ENCODE results near the gene GSX1. TPM values are rescaled to one million over a fixed set of nuclear protein-coding genes. Genes with fewer than 3 reads are reported as not detected.
A peak's percentile ranks its signal among the peaks of the same experiment; 100 is the strongest.
"Not testable (repeated sequence)": the region's sequence is repeated elsewhere in the genome, so short reads cannot be mapped to it uniquely, and the experiment has no call there.

GSX1 gene
- not detected for total RNA-seq

GRCh38 chr13:27792393-27793218 lies at the start of gene GSX1:
Gene GSX1, plus strand, starts transcription at chr13:27792483. Its CDS starts 208 bp downstream, at chr13:27792691.
- Histone ChIP-seq H3K9ac (ENCODE audit: low read depth in 1 of 3, low read length in 3 of 3) (no peak within 1 kb of the TSS), H3K27me3 (ENCODE audit: control insufficient read depth in 3 of 3, insufficient read depth in 3 of 3, low read length in 3 of 3) (peaks cover 87 to 95% (median 88%) of the 10 kb centered on the region in 3 donors), H3K36me3 (ENCODE audit: control insufficient read depth in 3 of 3, insufficient read depth in 3 of 3, low read length in 3 of 3) (no peaks in the 10 kb centered on the region), H3K4me3 (ENCODE audit: low read length in 3 of 3) (peak within 1 kb of the TSS; percentile 54 to 70 (median 54)), H3K27ac (ENCODE audit: low read depth, low read length) (no peak within 1 kb of the TSS), H3K4me1 (ENCODE audit: control insufficient read depth in 3 of 3, insufficient read depth in 3 of 3, low read length in 3 of 3) (peaks cover 12 to 25% (median 21%) of the 10 kb centered on the region in 3 donors), H3K9me3 (ENCODE audit: control insufficient read depth in 3 of 3, low read length in 3 of 3) (no peaks in the 10 kb centered on the region)

- peaks cover 0 to 6% (median 3%) of the 10 kb centered on the region in 3 donors for H3K27me3 ChIP-seq (ENCODE audit: control insufficient read depth in 3 of 3, insufficient read depth in 3 of 3, low read length in 3 of 3)
- no peaks in the 10 kb centered on the region for H3K36me3 ChIP-seq (ENCODE audit: control insufficient read depth in 3 of 3, insufficient read depth in 3 of 3, low read length in 3 of 3)
- no peaks in the 10 kb centered on the region for H3K9me3 ChIP-seq (ENCODE audit: control insufficient read depth in 3 of 3, low read length in 3 of 3)
- H3K4me3 ChIP-seq (ENCODE audit: low read length in 3 of 3): no peak overlapping the region
- H3K4me1 ChIP-seq (ENCODE audit: control insufficient read depth in 3 of 3, insufficient read depth in 3 of 3, low read length in 3 of 3): no peaks in the 10 kb centered on the region
- no peak overlapping the region for H3K9ac ChIP-seq (ENCODE audit: low read depth in 1 of 3, low read length in 3 of 3)
- H3K27ac ChIP-seq (ENCODE audit: low read depth, low read length): no peak overlapping the region
Observed at GRCh38 chr13:27744801-27745200, 47.5 kb upstream of the GSX1 start.

- Histone ChIP-seq H3K36me3 (ENCODE audit: control insufficient read depth in 3 of 3, insufficient read depth in 3 of 3, low read length in 3 of 3) (no peaks in the 10 kb centered on the region), H3K4me3 (ENCODE audit: low read length in 3 of 3) (no peak overlapping the region), H3K9ac (ENCODE audit: low read depth in 1 of 3, low read length in 3 of 3) (no peak overlapping the region), H3K4me1 (ENCODE audit: control insufficient read depth in 3 of 3, insufficient read depth in 3 of 3, low read length in 3 of 3) (no peaks in the 10 kb centered on the region), H3K9me3 (ENCODE audit: control insufficient read depth in 3 of 3, low read length in 3 of 3) (no peaks in the 10 kb centered on the region), H3K27ac (ENCODE audit: low read depth, low read length) (no peak overlapping the region), H3K27me3 (ENCODE audit: control insufficient read depth in 3 of 3, insufficient read depth in 3 of 3, low read length in 3 of 3) (peaks cover 0 to 3% (median under 1%) of the 10 kb centered on the region in 3 donors)
Observed at GRCh38 chr13:27745301-27745700, 47.0 kb upstream of the GSX1 start.

GRCh38 chr13:27748143-27748542 lies 44.1 kb upstream of the GSX1 start:
- H3K9me3 ChIP-seq (ENCODE audit: control insufficient read depth in 3 of 3, low read length in 3 of 3); H3K4me1 ChIP-seq (ENCODE audit: control insufficient read depth in 3 of 3, insufficient read depth in 3 of 3, low read length in 3 of 3); H3K36me3 ChIP-seq (ENCODE audit: control insufficient read depth in 3 of 3, insufficient read depth in 3 of 3, low read length in 3 of 3); H3K9ac ChIP-seq (ENCODE audit: low read depth in 1 of 3, low read length in 3 of 3); H3K4me3 ChIP-seq (ENCODE audit: low read length in 3 of 3); H3K27me3 ChIP-seq (ENCODE audit: control insufficient read depth in 3 of 3, insufficient read depth in 3 of 3, low read length in 3 of 3); H3K27ac ChIP-seq (ENCODE audit: low read depth, low read length): not testable (repeated sequence)

- H3K4me3 ChIP-seq (ENCODE audit: low read length in 3 of 3): no peak overlapping the region
- no peaks in the 10 kb centered on the region for H3K36me3 ChIP-seq (ENCODE audit: control insufficient read depth in 3 of 3, insufficient read depth in 3 of 3, low read length in 3 of 3)
- no peaks in the 10 kb centered on the region for H3K4me1 ChIP-seq (ENCODE audit: control insufficient read depth in 3 of 3, insufficient read depth in 3 of 3, low read length in 3 of 3)
- no peak overlapping the region for H3K9ac ChIP-seq (ENCODE audit: low read depth in 1 of 3, low read length in 3 of 3)
- H3K27me3 ChIP-seq (ENCODE audit: control insufficient read depth in 3 of 3, insufficient read depth in 3 of 3, low read length in 3 of 3): peaks cover 0 to 6% (median 3%) of the 10 kb centered on the region in 3 donors
- H3K9me3 ChIP-seq (ENCODE audit: control insufficient read depth in 3 of 3, low read length in 3 of 3): no peaks in the 10 kb centered on the region
- H3K27ac ChIP-seq (ENCODE audit: low read depth, low read length): no peak overlapping the region
Observed at GRCh38 chr13:27751953-27752532, 40.2 kb upstream of the GSX1 start.

- Histone ChIP-seq H3K4me3 (ENCODE audit: low read length in 3 of 3) (no peak overlapping the region), H3K36me3 (ENCODE audit: control insufficient read depth in 3 of 3, insufficient read depth in 3 of 3, low read length in 3 of 3) (no peaks in the 10 kb centered on the region), H3K9ac (ENCODE audit: low read depth in 1 of 3, low read length in 3 of 3) (no peak overlapping the region), H3K9me3 (ENCODE audit: control insufficient read depth in 3 of 3, low read length in 3 of 3) (no peaks in the 10 kb centered on the region), H3K27ac (ENCODE audit: low read depth, low read length) (no peak overlapping the region), H3K27me3 (ENCODE audit: control insufficient read depth in 3 of 3, insufficient read depth in 3 of 3, low read length in 3 of 3) (peaks cover 3 to 12% (median 9%) of the 10 kb centered on the region in 3 donors), H3K4me1 (ENCODE audit: control insufficient read depth in 3 of 3, insufficient read depth in 3 of 3, low read length in 3 of 3) (no peaks in the 10 kb centered on the region)
Observed at GRCh38 chr13:27765650-27766049, 26.6 kb upstream of the GSX1 start.

GRCh38 chr13:27770809-27771208 lies 21.5 kb upstream of the GSX1 start:
- H3K27ac ChIP-seq (ENCODE audit: low read depth, low read length): no peak overlapping the region
- no peaks in the 10 kb centered on the region for H3K4me1 ChIP-seq (ENCODE audit: control insufficient read depth in 3 of 3, insufficient read depth in 3 of 3, low read length in 3 of 3)
- H3K9ac ChIP-seq (ENCODE audit: low read depth in 1 of 3, low read length in 3 of 3): no peak overlapping the region
- no peaks in the 10 kb centered on the region for H3K9me3 ChIP-seq (ENCODE audit: control insufficient read depth in 3 of 3, low read length in 3 of 3)
- peaks cover 20 to 41% (median 20%) of the 10 kb centered on the region in 3 donors for H3K27me3 ChIP-seq (ENCODE audit: control insufficient read depth in 3 of 3, insufficient read depth in 3 of 3, low read length in 3 of 3)
- no peaks in the 10 kb centered on the region for H3K36me3 ChIP-seq (ENCODE audit: control insufficient read depth in 3 of 3, insufficient read depth in 3 of 3, low read length in 3 of 3)
- H3K4me3 ChIP-seq (ENCODE audit: low read length in 3 of 3): no peak overlapping the region

- H3K27me3 ChIP-seq (ENCODE audit: control insufficient read depth in 3 of 3, insufficient read depth in 3 of 3, low read length in 3 of 3): peaks cover 24 to 47% (median 27%) of the 10 kb centered on the region in 3 donors
Observed at GRCh38 chr13:27772651-27773425, 19.4 kb upstream of the GSX1 start.

GRCh38 chr13:27774169-27774568 lies 18.1 kb upstream of the GSX1 start:
- peaks cover 24 to 51% (median 32%) of the 10 kb centered on the region in 3 donors for H3K27me3 ChIP-seq (ENCODE audit: control insufficient read depth in 3 of 3, insufficient read depth in 3 of 3, low read length in 3 of 3)
- no peaks in the 10 kb centered on the region for H3K4me1 ChIP-seq (ENCODE audit: control insufficient read depth in 3 of 3, insufficient read depth in 3 of 3, low read length in 3 of 3)

More at GRCh38 chr13:27772651-27773425, 19.4 kb upstream of the GSX1 start:
- Histone ChIP-seq H3K9me3 (ENCODE audit: control insufficient read depth in 3 of 3, low read length in 3 of 3) (no peaks in the 10 kb centered on the region), H3K9ac (ENCODE audit: low read depth in 1 of 3, low read length in 3 of 3) (no peak overlapping the region), H3K4me3 (ENCODE audit: low read length in 3 of 3) (no peak overlapping the region), H3K27ac (ENCODE audit: low read depth, low read length) (no peak overlapping the region), H3K4me1 (ENCODE audit: control insufficient read depth in 3 of 3, insufficient read depth in 3 of 3, low read length in 3 of 3) (no peaks in the 10 kb centered on the region), H3K36me3 (ENCODE audit: control insufficient read depth in 3 of 3, insufficient read depth in 3 of 3, low read length in 3 of 3) (no peaks in the 10 kb centered on the region)

More at GRCh38 chr13:27774169-27774568, 18.1 kb upstream of the GSX1 start:
- no peak overlapping the region for H3K9ac ChIP-seq (ENCODE audit: low read depth in 1 of 3, low read length in 3 of 3)
- H3K9me3 ChIP-seq (ENCODE audit: control insufficient read depth in 3 of 3, low read length in 3 of 3): no peaks in the 10 kb centered on the region
- H3K36me3 ChIP-seq (ENCODE audit: control insufficient read depth in 3 of 3, insufficient read depth in 3 of 3, low read length in 3 of 3): no peaks in the 10 kb centered on the region
- no peak overlapping the region for H3K4me3 ChIP-seq (ENCODE audit: low read length in 3 of 3)
- no peak overlapping the region for H3K27ac ChIP-seq (ENCODE audit: low read depth, low read length)
